ENCODE data around the gene VEGFC. TPM values are rescaled to one million over a fixed set of nuclear protein-coding genes. Genes with fewer than 3 reads are reported as not detected.

VEGFC gene
- total RNA-seq, 1 donor from 2014 or later = 7.5 TPM

DNA sequence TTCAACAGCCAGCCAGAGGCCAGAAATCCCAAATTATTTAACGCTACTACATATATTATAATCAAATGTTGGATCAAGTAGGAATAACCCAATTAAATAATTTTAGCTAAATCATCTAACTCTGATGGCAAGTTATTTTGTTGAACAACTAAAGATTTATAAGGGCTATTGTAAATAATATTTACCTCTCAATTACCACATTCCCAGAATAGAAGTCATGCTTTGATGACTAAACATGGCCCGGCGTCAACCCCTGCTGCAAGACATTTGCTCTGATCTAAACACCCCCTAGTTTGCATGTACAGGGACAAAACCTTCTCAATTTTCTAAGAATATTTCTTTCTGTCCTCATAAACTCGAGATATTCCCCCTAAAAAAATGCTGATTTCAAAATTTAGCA, 14.2 kb downstream of the VEGFC start:
- Histone ChIP-seq H3K9me3 (replicated peaks) (no peaks in the 10 kb centered on the region), H3K4me1 (peaks cover 32% of the 10 kb centered on the region), H3K27ac (replicated peaks) (no peak overlapping the region), H3K36me3 (no peaks in the 10 kb centered on the region), H3K27me3 (ENCODE audit: low read depth) (no peaks in the 10 kb centered on the region), H3K4me3 (no peak overlapping the region)
- intact Hi-C loops (cut with micrococcal nuclease) = no loop called here
- DNase-seq = no peak
- TF ChIP-seq, protein P1, sequence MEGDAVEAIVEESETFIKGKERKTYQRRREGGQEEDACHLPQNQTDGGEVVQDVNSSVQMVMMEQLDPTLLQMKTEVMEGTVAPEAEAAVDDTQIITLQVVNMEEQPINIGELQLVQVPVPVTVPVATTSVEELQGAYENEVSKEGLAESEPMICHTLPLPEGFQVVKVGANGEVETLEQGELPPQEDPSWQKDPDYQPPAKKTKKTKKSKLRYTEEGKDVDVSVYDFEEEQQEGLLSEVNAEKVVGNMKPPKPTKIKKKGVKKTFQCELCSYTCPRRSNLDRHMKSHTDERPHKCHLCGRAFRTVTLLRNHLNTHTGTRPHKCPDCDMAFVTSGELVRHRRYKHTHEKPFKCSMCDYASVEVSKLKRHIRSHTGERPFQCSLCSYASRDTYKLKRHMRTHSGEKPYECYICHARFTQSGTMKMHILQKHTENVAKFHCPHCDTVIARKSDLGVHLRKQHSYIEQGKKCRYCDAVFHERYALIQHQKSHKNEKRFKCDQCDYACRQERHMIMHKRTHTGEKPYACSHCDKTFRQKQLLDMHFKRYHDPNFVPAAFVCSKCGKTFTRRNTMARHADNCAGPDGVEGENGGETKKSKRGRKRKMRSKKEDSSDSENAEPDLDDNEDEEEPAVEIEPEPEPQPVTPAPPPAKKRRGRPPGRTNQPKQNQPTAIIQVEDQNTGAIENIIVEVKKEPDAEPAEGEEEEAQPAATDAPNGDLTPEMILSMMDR (IDR thresholded peaks at IDR 0.05; ENCODE audit: borderline replicate concordance) = no peak

- peaks cover 28% of the 10 kb centered on the region for H3K4me1 ChIP-seq
- H3K9me3 ChIP-seq (replicated peaks) = no peaks in the 10 kb centered on the region
- H3K27me3 ChIP-seq (ENCODE audit: low read depth) = no peaks in the 10 kb centered on the region
- no peak overlapping the region for H3K4me3 ChIP-seq
- H3K27ac ChIP-seq (replicated peaks) = no peak overlapping the region
- TF ChIP-seq, protein P1 (IDR thresholded peaks at IDR 0.05; ENCODE audit: borderline replicate concordance) = no peak
- intact Hi-C loops (cut with micrococcal nuclease) = no loop called here
- H3K36me3 ChIP-seq = no peaks in the 10 kb centered on the region
- no peak for DNase-seq
Measured at GRCh38 chr4:176778063-176778462, 14.7 kb downstream of the VEGFC start.

DNA sequence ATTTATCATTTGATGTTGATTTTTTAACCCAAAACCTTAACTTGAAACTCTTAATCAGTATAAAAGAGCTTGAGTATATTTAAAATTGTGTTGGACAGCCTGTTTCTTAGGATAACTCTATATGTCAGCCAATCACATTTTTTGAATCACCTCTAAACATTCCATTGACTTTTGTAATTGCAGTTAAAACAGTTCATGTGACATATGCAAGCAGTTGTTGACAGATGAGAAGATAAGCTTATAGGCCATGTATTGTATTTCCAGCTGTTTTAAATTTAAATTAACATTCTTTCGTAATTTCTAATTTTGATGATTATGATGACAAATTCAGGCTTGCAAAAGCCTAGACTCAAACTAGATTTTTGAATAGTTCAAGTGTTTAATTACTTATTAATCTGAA, 17.4 kb downstream of the VEGFC start:
- intact Hi-C loops (cut with micrococcal nuclease) = no loop called here
- H3K9me3 ChIP-seq (replicated peaks) = no peaks in the 10 kb centered on the region

GRCh38 chr4:176774852-176775251, 17.9 kb downstream of the VEGFC start:
- intact Hi-C loops (cut with micrococcal nuclease) = no loop called here
- Histone ChIP-seq H3K4me3 (no peak overlapping the region), H3K36me3 (no peaks in the 10 kb centered on the region), H3K9me3 (replicated peaks) (no peaks in the 10 kb centered on the region), H3K4me1 (peaks cover 12% of the 10 kb centered on the region), H3K27ac (replicated peaks) (no peak overlapping the region), H3K27me3 (ENCODE audit: low read depth) (no peaks in the 10 kb centered on the region)
- TF ChIP-seq, protein P1 (IDR thresholded peaks at IDR 0.05; ENCODE audit: borderline replicate concordance) = no peak
- DNase-seq = no peak

More for the DNA sequence above, 17.4 kb downstream of the VEGFC start:
- H3K4me1 ChIP-seq = peaks cover 8% of the 10 kb centered on the region
- DNase-seq = no peak
- TF ChIP-seq, protein P1 (IDR thresholded peaks at IDR 0.05; ENCODE audit: borderline replicate concordance) = no peak
- no peak overlapping the region for H3K27ac ChIP-seq (replicated peaks)
- no peaks in the 10 kb centered on the region for H3K36me3 ChIP-seq
- no peak overlapping the region for H3K4me3 ChIP-seq
- no peaks in the 10 kb centered on the region for H3K27me3 ChIP-seq (ENCODE audit: low read depth)

GRCh38 chr4:176769514-176769913, 23.2 kb downstream of the VEGFC start:
- H3K27ac ChIP-seq (replicated peaks) = no peak overlapping the region

More at GRCh38 chr4:176769514-176769913, 23.2 kb downstream of the VEGFC start:
- intact Hi-C loops (cut with micrococcal nuclease) = no loop called here
- TF ChIP-seq, protein P1 (IDR thresholded peaks at IDR 0.05; ENCODE audit: borderline replicate concordance) = no peak
- no peaks in the 10 kb centered on the region for H3K27me3 ChIP-seq (ENCODE audit: low read depth)
- peaks cover 11% of the 10 kb centered on the region for H3K4me1 ChIP-seq
- H3K9me3 ChIP-seq (replicated peaks) = peaks cover 11% of the 10 kb centered on the region
- no peak for DNase-seq
- H3K36me3 ChIP-seq = no peaks in the 10 kb centered on the region
- H3K4me3 ChIP-seq = no peak overlapping the region

Measured in left ventricle myocardium inferior (tissue), 1 donor.